MCF 10A (cell line): ENCODE measurements around the gene ATL2. TPM values are rescaled to one million over a fixed set of nuclear protein-coding genes. Genes with fewer than 3 reads are reported as not detected.
A peak's percentile ranks its signal among the peaks of the same experiment; 100 is the strongest.
"Not testable (repeated sequence)": the region's sequence is repeated elsewhere in the genome, so short reads cannot be mapped to it uniquely, and the experiment has no call there.

Experiments used
- BruUV-seq: library from RNA; stranded (reverse); fragments of 400-500 nt; replicated peaks from 2 replicates; lab custom pipeline; 2021; lab: Mats Ljungman, UMichigan
- CTCF ChIA-PET: fragments of 300-600 bp; sonication (Branson Sonifier 250); formaldehyde crosslinking; extraction: SDS; loops from one replicate; lab custom pipeline; 2021; ENCODE audit warnings: antibody characterized with exemption, inconsistent platforms; lab: Yijun Ruan, JAX
- POLR2A ChIA-PET: fragments of 300-600, 350-650 bp; sonication (Branson Sonifier 250); formaldehyde crosslinking; extraction: SDS; loops from one replicate; lab custom pipeline; 2020; ENCODE audit warnings: antibody characterized with exemption, inconsistent platforms; lab: Yijun Ruan, JAX
- DNase-seq: peaks from one replicate; pipeline ENCODE4 v3.0.0-alpha.2; 2018; ENCODE audit not compliant: unreplicated experiment
- H3K27ac Mint-ChIP-seq: one replicate; pipeline ENCODE4 v1.8.0; 2022; ENCODE audit warnings: mild to moderate bottlenecking, low read depth, mixed read lengths; ENCODE audit not compliant: unreplicated experiment
- H3K27me3 Mint-ChIP-seq: one replicate; pipeline ENCODE4 v1.8.0; 2022; ENCODE audit warnings: mixed read lengths; ENCODE audit not compliant: insufficient read depth, unreplicated experiment
- H3K36me3 Mint-ChIP-seq: one replicate; pipeline ENCODE4 v1.8.0; 2022; ENCODE audit warnings: mild to moderate bottlenecking, moderate library complexity, mixed read lengths; ENCODE audit not compliant: insufficient read depth, unreplicated experiment
- H3K4me1 Mint-ChIP-seq: one replicate; pipeline ENCODE4 v1.8.0; 2022; ENCODE audit warnings: mixed read lengths; ENCODE audit not compliant: insufficient read depth, unreplicated experiment
- H3K4me3 Mint-ChIP-seq: one replicate; pipeline ENCODE4 v1.8.0; 2022; ENCODE audit warnings: mild to moderate bottlenecking, moderate library complexity, mixed read lengths; ENCODE audit not compliant: unreplicated experiment
- H3K9me3 Mint-ChIP-seq: one replicate; pipeline ENCODE4 v1.8.0; 2022; ENCODE audit warnings: mixed read lengths; ENCODE audit not compliant: unreplicated experiment
- intact Hi-C: fragments of 100-400 bp; cut with micrococcal nuclease; formaldehyde crosslinking; loops from 2 replicates; pipeline ENCODE4 v1.14.1; 2022
- total RNA-seq: library from RNA; stranded (reverse); gene quantifications from 2 replicates; pipeline ENCODE4 v1.2.3, GENCODE V29; 2022
- TF ChIP-seq, protein P1 (sequence below): fragments of 200-600 bp; IDR thresholded peaks from one replicate; pipeline ENCODE4 v1.8.0; 2022; ENCODE audit warnings: antibody characterized with exemption, mild to moderate bottlenecking; ENCODE audit not compliant: unreplicated experiment

ATL2 gene
- total RNA-seq, 1 experiment from 2014 or later: 54.2 TPM

DNA sequence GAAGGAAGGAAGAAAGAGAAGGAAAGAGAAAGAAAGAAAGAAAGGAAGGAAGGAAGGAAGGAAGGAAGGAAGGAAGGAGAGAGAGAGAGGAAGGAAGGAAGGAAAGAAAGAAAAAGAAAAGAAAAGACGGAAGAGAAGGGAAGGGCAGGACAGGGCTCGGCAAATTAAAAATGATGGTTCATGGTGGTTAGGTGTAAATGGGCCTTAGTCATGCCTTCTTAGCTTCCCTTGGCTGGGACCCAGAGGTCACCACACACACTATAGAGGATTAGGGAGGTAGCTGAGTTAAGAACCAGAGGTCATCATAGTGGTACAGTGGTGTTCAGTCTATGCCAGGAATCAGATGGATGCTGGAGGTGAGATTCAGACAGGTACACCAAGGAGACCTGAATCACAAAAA is 9.3 kb upstream of the ATL2 start:
- H3K4me1 Mint-ChIP-seq: peaks cover 5% of the 10 kb centered on the region
- TF ChIP-seq, protein P1, sequence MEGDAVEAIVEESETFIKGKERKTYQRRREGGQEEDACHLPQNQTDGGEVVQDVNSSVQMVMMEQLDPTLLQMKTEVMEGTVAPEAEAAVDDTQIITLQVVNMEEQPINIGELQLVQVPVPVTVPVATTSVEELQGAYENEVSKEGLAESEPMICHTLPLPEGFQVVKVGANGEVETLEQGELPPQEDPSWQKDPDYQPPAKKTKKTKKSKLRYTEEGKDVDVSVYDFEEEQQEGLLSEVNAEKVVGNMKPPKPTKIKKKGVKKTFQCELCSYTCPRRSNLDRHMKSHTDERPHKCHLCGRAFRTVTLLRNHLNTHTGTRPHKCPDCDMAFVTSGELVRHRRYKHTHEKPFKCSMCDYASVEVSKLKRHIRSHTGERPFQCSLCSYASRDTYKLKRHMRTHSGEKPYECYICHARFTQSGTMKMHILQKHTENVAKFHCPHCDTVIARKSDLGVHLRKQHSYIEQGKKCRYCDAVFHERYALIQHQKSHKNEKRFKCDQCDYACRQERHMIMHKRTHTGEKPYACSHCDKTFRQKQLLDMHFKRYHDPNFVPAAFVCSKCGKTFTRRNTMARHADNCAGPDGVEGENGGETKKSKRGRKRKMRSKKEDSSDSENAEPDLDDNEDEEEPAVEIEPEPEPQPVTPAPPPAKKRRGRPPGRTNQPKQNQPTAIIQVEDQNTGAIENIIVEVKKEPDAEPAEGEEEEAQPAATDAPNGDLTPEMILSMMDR: no peak
- ChIA-PET CTCF (interaction anchor here (0.5 kb wide), 1 partner anchor 79 kb away, joined by 3 read pairs; no protein-coding TSS in a partner anchor), POLR2A (interaction anchor here (2.1 kb wide), 1 partner anchor 9 kb away, joined by 6 read pairs; the partner anchor contains the start of gene ATL2)
- H3K27me3 Mint-ChIP-seq: no peaks in the 10 kb centered on the region
- H3K4me3 Mint-ChIP-seq: no peak overlapping the region
- H3K36me3 Mint-ChIP-seq: no peaks in the 10 kb centered on the region
- intact Hi-C loops: no loop called here
- BruUV-seq: no TSS peak
- H3K9me3 Mint-ChIP-seq: no peaks in the 10 kb centered on the region
- no peak overlapping the region for H3K27ac Mint-ChIP-seq
- DNase-seq: peak; percentile 35

DNA sequence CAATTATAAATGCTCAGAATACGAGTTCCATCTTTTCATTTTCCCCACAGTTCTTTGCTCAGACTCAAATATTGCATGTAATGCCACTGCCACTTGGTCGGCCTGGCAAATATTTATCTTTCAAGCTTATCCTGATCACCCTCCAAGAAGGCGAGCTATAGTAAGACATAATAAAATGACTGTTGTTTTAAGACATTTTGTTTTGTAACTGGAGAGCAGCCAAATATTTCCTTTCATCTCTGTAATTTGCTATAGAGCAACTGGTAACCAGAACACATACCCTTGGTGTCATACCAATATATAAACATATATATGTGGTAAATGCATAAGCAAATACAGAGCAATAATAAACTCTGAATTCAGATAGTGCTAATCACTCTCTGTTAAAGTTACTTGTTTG is 7.3 kb upstream of the ATL2 start:
- Mint-ChIP-seq H3K9me3 (no peaks in the 10 kb centered on the region), H3K36me3 (no peaks in the 10 kb centered on the region), H3K27me3 (no peaks in the 10 kb centered on the region), H3K4me1 (peaks cover 5% of the 10 kb centered on the region), H3K4me3 (no peak overlapping the region), H3K27ac (no peak overlapping the region)
- TF ChIP-seq, protein P1: no peak
- POLR2A ChIA-PET: interaction anchor here (0.6 to 1.3 kb wide), 3 partner anchors 20 to 217 kb away, joined by 3 to 4 read pairs (median 3); no protein-coding TSS in a partner anchor
- intact Hi-C loops: no loop called here
- no peak for DNase-seq
- no TSS peak for BruUV-seq
- CTCF ChIA-PET: interaction anchor here (0.6 kb wide), 1 partner anchor 983 kb away, joined by 4 read pairs; no protein-coding TSS in a partner anchor

DNA sequence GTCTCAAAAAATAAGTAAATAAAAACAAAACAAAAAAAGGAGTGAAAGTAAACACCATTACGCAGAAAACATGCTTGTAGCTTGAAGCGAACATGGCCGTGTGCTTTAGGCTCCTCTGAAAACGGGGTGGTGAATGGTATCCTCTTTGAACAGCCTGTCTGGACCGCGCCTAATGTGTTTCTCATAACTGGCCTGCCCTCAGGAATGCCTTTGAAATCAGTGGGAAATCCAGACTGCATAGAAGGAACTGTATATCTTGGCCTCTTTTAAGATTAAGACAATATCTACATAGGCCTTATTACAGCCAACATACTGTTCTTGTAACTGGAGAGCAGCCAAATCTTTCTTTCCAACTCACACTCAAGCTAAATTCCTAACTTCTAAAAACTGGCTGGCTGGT is 6.7 kb upstream of the ATL2 start:
- intact Hi-C loops, H3K4me1 Mint-ChIP-seq, H3K27ac Mint-ChIP-seq, CTCF ChIA-PET, H3K27me3 Mint-ChIP-seq, H3K9me3 Mint-ChIP-seq, DNase-seq, H3K4me3 Mint-ChIP-seq, BruUV-seq, H3K36me3 Mint-ChIP-seq: not testable (repeated sequence)
- POLR2A ChIA-PET: interaction anchor here (0.6 to 2.3 kb wide), 5 partner anchors 10 to 217 kb away, joined by 3 to 7 read pairs (median 3); no protein-coding TSS in a partner anchor

DNA sequence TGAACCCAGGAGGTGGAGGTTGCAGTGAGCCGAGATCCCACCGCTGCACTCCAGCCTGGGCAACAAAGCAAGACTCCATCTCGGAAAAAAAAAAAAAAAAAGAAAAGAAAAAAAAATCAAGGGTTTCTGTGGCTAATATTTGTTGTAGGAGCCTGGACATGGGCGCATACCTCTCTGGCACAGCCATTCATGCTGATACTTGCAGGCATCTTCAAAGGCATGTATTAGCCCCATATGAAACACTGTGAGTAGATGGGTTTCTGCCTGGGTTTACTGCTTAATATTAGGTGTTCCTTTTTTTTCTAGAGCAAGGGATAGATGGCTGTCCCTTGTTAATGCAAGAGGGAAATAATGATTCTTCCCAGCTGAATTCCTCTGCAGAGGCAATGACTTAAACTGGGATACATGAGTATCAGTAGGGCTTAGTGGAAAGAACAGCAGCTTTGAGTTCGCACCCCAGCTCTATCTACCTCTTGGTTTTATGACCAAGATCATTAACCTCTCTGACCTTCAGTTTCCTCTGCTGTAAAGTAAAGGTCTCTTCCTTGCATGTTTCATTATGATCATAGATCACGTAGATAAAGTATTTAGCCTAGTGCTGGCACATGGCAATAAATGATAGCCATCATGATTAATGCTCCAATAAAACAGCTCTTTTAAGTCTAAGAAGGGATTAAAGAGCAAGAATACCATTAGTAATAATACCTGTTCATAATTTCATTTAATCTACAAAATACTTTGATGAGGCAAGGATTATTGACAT is 4.5 kb upstream of the ATL2 start:
- H3K27me3 Mint-ChIP-seq: no peaks in the 10 kb centered on the region
- intact Hi-C loops: no loop called here
- BruUV-seq: no TSS peak
- TF ChIP-seq, protein P1: no peak
- no peak for DNase-seq
- POLR2A ChIA-PET: interaction anchor here (0.8 to 2.3 kb wide), 3 partner anchors 12 to 20 kb away, joined by 3 to 7 read pairs (median 3); no protein-coding TSS in a partner anchor
- no peaks in the 10 kb centered on the region for H3K9me3 Mint-ChIP-seq
- peaks cover 11% of the 10 kb centered on the region for H3K4me1 Mint-ChIP-seq
- no peak overlapping the region for H3K27ac Mint-ChIP-seq
- CTCF ChIA-PET: no interaction called here
- H3K36me3 Mint-ChIP-seq: peaks cover 5% of the 10 kb centered on the region
- H3K4me3 Mint-ChIP-seq: no peak overlapping the region
